ENCODE results near the gene FES.

DNA sequence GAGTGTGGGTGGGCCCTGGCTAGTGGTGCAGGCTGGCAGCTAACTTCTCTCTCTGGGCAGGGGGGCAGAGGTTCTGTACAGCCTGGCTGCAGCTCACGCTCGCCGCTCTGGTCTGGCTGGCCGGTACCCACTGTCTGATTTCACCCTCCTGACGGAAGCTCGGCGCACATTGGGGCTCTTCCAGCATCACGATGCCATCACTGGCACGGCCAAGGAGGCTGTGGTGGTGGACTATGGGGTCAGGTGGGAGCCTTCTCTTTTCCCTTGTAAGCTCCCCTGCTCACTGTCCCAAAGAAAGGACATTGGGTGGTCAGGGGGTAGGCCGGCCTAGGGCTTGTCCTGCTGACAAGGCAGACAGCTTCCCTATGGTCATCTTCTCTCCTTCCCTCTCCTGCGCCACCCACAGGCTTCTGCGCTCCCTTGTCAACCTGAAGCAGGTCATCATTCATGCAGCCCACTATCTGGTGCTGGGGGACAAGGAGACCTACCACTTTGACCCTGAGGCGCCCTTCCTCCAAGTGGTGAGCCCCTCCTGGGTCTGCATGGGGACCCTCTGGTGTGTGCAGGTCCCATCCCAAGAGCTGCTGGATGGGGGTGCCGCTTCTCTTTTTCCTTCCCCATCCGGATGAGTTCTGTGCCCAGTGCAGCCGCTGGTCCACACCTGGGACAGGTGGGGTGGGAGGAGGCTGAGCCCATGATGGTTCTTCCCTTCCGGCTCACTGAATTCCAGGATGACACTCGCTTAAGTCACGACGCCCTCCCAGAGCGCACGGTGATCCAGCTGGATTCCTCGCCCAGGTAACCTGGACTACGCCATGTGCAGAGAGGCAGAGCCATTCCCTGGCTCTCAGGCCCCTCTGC is 26.4 kb downstream of the FES start:
- TF ChIP-seq, protein P1, sequence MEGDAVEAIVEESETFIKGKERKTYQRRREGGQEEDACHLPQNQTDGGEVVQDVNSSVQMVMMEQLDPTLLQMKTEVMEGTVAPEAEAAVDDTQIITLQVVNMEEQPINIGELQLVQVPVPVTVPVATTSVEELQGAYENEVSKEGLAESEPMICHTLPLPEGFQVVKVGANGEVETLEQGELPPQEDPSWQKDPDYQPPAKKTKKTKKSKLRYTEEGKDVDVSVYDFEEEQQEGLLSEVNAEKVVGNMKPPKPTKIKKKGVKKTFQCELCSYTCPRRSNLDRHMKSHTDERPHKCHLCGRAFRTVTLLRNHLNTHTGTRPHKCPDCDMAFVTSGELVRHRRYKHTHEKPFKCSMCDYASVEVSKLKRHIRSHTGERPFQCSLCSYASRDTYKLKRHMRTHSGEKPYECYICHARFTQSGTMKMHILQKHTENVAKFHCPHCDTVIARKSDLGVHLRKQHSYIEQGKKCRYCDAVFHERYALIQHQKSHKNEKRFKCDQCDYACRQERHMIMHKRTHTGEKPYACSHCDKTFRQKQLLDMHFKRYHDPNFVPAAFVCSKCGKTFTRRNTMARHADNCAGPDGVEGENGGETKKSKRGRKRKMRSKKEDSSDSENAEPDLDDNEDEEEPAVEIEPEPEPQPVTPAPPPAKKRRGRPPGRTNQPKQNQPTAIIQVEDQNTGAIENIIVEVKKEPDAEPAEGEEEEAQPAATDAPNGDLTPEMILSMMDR (conservative IDR thresholded peaks at IDR 0.05; ENCODE audit: low read length): no peak
- no peak for TF ChIP-seq EZH2phosphoT487 (IDR thresholded peaks at IDR 0.05; ENCODE audit: borderline replicate concordance, low read depth, low read length)

Measured in OCI-LY7 (cell line).